A673 (cell line): ENCODE results near the gene COBLL1. TPM values are rescaled to one million over a fixed set of nuclear protein-coding genes. Genes with fewer than 3 reads are reported as not detected.

Experiments
- BruUV-seq: library from RNA; stranded (reverse); fragments of 400-500 nt; replicated peaks from 2 replicates; lab custom pipeline; 2021; lab: Mats Ljungman, UMichigan
- CTCF ChIA-PET: fragments of 300-600 bp; sonication (Branson Sonifier 250); formaldehyde crosslinking; loops from one replicate; lab custom pipeline; 2022; ENCODE audit warnings: antibody characterized with exemption; lab: Charles Lee
- POLR2A ChIA-PET: fragments of 300-600 bp; sonication (Branson Sonifier 250); formaldehyde crosslinking; loops from one replicate; lab custom pipeline; 2022; ENCODE audit warnings: antibody characterized with exemption; ENCODE audit not compliant: low non-redundant PET; lab: Charles Lee
- DNase-seq: peaks from one replicate; pipeline ENCODE4 v3.0.0-alpha.2; 2015; ENCODE audit warnings: low spot score
- H3K27ac ChIP-seq: fragments of 200-600 bp; sonication (generic); 2 replicates; pipeline ENCODE4 v1.5.1; 2016; ENCODE audit warnings: mixed run types, low read depth, mild to moderate bottlenecking, mixed read lengths, antibody characterized with exemption, low read length; ENCODE audit not compliant: poor library complexity, severe bottlenecking
- H3K27me3 ChIP-seq: fragments of 200-600 bp; sonication (generic); replicated peaks from 2 replicates; pipeline ENCODE4 v1.6.1; 2017; ENCODE audit warnings: mixed run types, low read depth, mild to moderate bottlenecking, mixed read lengths, antibody characterized with exemption, low read length; ENCODE audit not compliant: insufficient read depth, poor library complexity
- H3K36me3 ChIP-seq: fragments of 200-600 bp; sonication (generic); 2 replicates; pipeline ENCODE4 v1.6.1; 2016; ENCODE audit warnings: mixed run types, mild to moderate bottlenecking, mixed read lengths, antibody characterized with exemption, low read length; ENCODE audit not compliant: insufficient read depth, poor library complexity, severe bottlenecking
- H3K4me1 ChIP-seq: fragments of 200-600 bp; sonication (generic); 2 replicates; pipeline ENCODE4 v1.6.1; 2017; ENCODE audit warnings: mixed run types, mild to moderate bottlenecking, mixed read lengths, antibody characterized with exemption, low read length; ENCODE audit not compliant: insufficient read depth, poor library complexity, severe bottlenecking
- H3K4me3 ChIP-seq: fragments of 200-600 bp; sonication (generic); 2 replicates; pipeline ENCODE4 v1.5.1; 2016; ENCODE audit warnings: low read depth, mixed run types, mild to moderate bottlenecking, mixed read lengths, low read length; ENCODE audit not compliant: poor library complexity, severe bottlenecking
- H3K9me3 ChIP-seq: fragments of 200-600 bp; sonication (generic); 2 replicates; pipeline ENCODE4 v1.6.1; 2016; ENCODE audit warnings: mixed run types, low read depth, mild to moderate bottlenecking, mixed read lengths, antibody characterized with exemption, low read length; ENCODE audit not compliant: poor library complexity, severe bottlenecking
- CTCF ChIP-seq: fragments of 300-800, 200-600 bp; sonication (generic); conservative IDR thresholded peaks from 2 replicates; pipeline ENCODE4 v1.5.1; 2017; ENCODE audit warnings: low read depth, mild to moderate bottlenecking, antibody characterized with exemption, low read length, moderate library complexity, mixed read lengths
- EZH2 ChIP-seq: fragments of 200-600 bp; sonication (generic); IDR thresholded peaks from 2 replicates; pipeline ENCODE4 v1.6.1; 2017; ENCODE audit warnings: borderline replicate concordance, low read depth, mild to moderate bottlenecking, mixed read lengths, antibody characterized with exemption, low read length; ENCODE audit not compliant: poor library complexity, severe bottlenecking
- intact Hi-C: fragments of 100-400 bp; cut with micrococcal nuclease; formaldehyde crosslinking; loops from one replicate; pipeline ENCODE4 v1.10.0; 2022; ENCODE audit not compliant: unreplicated experiment
- total RNA-seq: library from RNA; stranded (reverse); gene quantifications from 2 replicates; pipeline ENCODE4 v1.2.3, GENCODE V29; 2021

COBLL1 gene
- total RNA-seq, 1 experiment from 2014 or later, result 6.6 TPM

DNA sequence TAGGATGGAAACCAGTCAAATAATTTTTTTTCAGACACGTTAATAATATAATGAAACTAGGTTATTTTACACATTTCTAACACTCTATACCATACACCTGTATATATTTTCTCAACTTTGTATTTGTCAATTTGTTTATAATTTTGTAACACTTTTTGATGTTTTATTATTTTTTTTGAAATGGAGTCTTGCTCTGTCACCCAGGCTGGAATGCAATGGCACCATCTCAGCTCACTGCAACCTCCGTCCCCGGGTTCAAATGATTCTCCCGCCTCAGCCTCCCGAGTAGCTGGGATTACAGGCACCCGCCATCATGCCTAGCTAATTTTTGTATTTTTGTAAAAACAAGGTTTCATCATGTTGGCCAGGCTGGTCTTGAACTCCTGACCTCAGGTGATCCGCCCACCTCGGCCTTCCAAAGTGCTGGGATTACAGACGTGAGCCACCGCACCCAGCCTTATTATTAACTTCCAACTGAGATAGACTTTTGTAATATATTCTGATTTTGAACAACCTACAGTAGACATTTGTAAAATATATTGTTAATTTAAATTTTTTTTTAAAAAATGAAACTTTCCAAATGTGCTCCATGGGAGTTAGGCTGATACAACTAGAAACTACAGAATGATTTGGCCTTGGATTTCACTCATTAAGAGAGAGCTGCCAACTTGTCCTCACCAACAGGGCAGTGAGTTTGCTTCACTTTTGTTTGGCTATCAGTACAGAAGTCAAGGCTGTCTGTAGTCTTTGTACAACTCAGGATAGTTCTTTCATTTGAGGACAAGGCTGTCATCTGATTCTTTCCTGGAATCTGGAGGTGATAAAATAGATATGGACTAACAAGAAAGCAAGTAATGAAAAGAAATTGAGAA is 33.9 kb upstream of the COBLL1 start:
- Histone ChIP-seq H3K9me3 (no peaks in the 10 kb centered on the region), H3K4me1 (no peaks in the 10 kb centered on the region), H3K36me3 (no peaks in the 10 kb centered on the region), H3K27me3 (no peaks in the 10 kb centered on the region), H3K4me3 (no peak overlapping the region), H3K27ac (no peak overlapping the region)
- BruUV-seq, result no TSS peak
- DNase-seq, result no peak
- intact Hi-C loops, result no loop called here
- CTCF ChIA-PET, result no interaction called here
- POLR2A ChIA-PET, result no interaction called here
- TF ChIP-seq CTCF (no peak), EZH2 (no peak)

DNA sequence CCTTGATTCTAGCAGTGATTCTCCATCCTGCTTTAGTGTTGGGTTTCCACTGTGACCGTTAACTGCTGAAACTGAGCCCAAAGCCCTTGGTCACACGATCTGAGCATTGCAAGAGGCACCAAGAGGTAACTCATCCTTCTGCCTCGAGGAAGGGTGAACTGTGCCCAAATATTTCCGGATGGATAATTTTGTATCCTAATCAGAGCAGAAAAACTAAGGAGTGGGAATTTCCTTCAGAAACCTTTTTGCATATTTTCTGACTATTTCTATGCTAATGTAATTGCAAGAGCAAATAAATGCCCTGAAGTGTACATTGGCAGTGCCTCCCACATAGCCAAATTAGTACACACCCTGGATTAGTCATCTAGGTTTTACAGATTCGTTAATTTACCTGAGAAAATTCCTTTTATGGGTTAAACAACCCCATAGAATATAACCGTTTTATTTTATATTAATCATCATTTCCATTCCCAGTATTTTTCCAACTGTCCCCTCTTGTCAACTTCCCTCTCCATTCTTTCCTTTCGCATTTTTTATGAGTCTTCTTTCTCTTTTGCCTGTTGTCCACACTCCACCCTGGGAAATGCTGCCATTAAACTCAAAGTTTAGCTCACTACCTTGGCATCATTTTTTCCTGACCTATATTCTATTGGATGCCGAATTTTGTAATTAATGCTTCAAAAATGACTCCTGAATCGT is 31.7 kb upstream of the COBLL1 start:
- H3K27ac ChIP-seq, result no peak overlapping the region
- ChIA-PET POLR2A (no interaction called here), CTCF (no interaction called here)
- no peaks in the 10 kb centered on the region for H3K36me3 ChIP-seq
- TF ChIP-seq EZH2, result no peak
- no peak for TF ChIP-seq CTCF
- BruUV-seq, result no TSS peak
- intact Hi-C loops, result no loop called here
- H3K27me3 ChIP-seq, result no peaks in the 10 kb centered on the region
- no peak overlapping the region for H3K4me3 ChIP-seq
- H3K4me1 ChIP-seq, result no peaks in the 10 kb centered on the region
- DNase-seq, result no peak
- no peaks in the 10 kb centered on the region for H3K9me3 ChIP-seq

- no peaks in the 10 kb centered on the region for H3K27me3 ChIP-seq
- no peak for DNase-seq
- no TSS peak for BruUV-seq
- H3K36me3 ChIP-seq, result no peaks in the 10 kb centered on the region
- H3K4me1 ChIP-seq, result no peaks in the 10 kb centered on the region
- ChIA-PET CTCF (no interaction called here), POLR2A (no interaction called here)
- H3K9me3 ChIP-seq, result no peaks in the 10 kb centered on the region
- intact Hi-C loops, result no loop called here
- TF ChIP-seq CTCF (no peak), EZH2 (no peak)
- no peak overlapping the region for H3K27ac ChIP-seq
- H3K4me3 ChIP-seq, result no peak overlapping the region
Observed at GRCh38 chr2:164871404-164871803, 29.8 kb upstream of the COBLL1 start.
